Uterus (tissue), 4 donors: ENCODE measurements around the gene KIAA1549. TPM values are rescaled to one million over a fixed set of nuclear protein-coding genes. Genes with fewer than 3 reads are reported as not detected.

Experiments
- DNase-seq, 2 donors: peaks; one replicate each; pipeline ENCODE4 v3.0.0-alpha.2; 2019 to 2020
- H3K27ac ChIP-seq, 2 donors: fragments of 200-600 bp; sonication (generic); 1 replicate in 1 of 2; 2 replicates in 1 of 2; pipeline ENCODE4 v1.5.1; 2016 to 2018
- H3K27me3 ChIP-seq, 2 donors: fragments of 200-600 bp; sonication (generic); one replicate each; pipeline ENCODE4 v1.5.1; 2018 to 2019; ENCODE audit warnings: control low read depth in 1 of 2
- H3K36me3 ChIP-seq, 2 donors: fragments of 200-600 bp; sonication (generic); one replicate each; pipeline ENCODE4 v1.5.1; 2019; ENCODE audit warnings: control low read depth in 1 of 2
- H3K4me1 ChIP-seq, 2 donors: fragments of 200-600 bp; sonication (generic); one replicate each; pipeline ENCODE4 v1.5.1; 2018 to 2019; ENCODE audit warnings: control low read depth in 1 of 2
- H3K4me3 ChIP-seq, 2 donors: fragments of 200-600 bp; sonication (generic); 1 replicate in 1 of 2; 2 replicates in 1 of 2; pipeline ENCODE4 v1.5.1; 2018 to 2019; ENCODE audit warnings: mild to moderate bottlenecking in 1 of 2
- H3K9me3 ChIP-seq, 2 donors: fragments of 200-600 bp; sonication (generic); one replicate each; pipeline ENCODE4 v1.5.1; 2019; ENCODE audit warnings: control low read depth in 1 of 2
- CTCF ChIP-seq, 4 experiments: fragments of 200-600 bp in 2 of 4; fragments of 450-650 bp in 2 of 4; sonication (generic) in 2 of 4; IDR thresholded peaks; one replicate each; pipeline ENCODE4 v1.5.1; 2016 to 2019; ENCODE audit warnings: antibody characterized with exemption in 4 of 4, mild to moderate bottlenecking in 2 of 4, moderate library complexity in 1 of 4
- POLR2A ChIP-seq, 2 donors: fragments of 450-650 bp; IDR thresholded peaks; one replicate each; pipeline ENCODE4 v1.6.1; 2016; ENCODE audit warnings: antibody characterized with exemption in 2 of 2, mild to moderate bottlenecking in 1 of 2, moderate library complexity in 1 of 2
- intact Hi-C: fragments of 100-400 bp; cut with DNase I; formaldehyde crosslinking; loops from one replicate; pipeline ENCODE4 v1.15.1; 2023; ENCODE audit warnings: low total_unique reads
- total RNA-seq, 4 donors: library from RNA; depleted of rRNA in 3 of 4; stranded (reverse); fragments of >200 nt in 3 of 4; gene quantifications; one replicate each; pipeline versions ENCODE4 v1.1.0 to v1.2.4, GENCODE V29; 2014 to 2023
- donor health status: DM: yes; HTN: yes; CAD: no.

KIAA1549 gene
- total RNA-seq, 4 donors from 2014 or later: 1.2 to 8.6 (median 3.8) TPM

DNA sequence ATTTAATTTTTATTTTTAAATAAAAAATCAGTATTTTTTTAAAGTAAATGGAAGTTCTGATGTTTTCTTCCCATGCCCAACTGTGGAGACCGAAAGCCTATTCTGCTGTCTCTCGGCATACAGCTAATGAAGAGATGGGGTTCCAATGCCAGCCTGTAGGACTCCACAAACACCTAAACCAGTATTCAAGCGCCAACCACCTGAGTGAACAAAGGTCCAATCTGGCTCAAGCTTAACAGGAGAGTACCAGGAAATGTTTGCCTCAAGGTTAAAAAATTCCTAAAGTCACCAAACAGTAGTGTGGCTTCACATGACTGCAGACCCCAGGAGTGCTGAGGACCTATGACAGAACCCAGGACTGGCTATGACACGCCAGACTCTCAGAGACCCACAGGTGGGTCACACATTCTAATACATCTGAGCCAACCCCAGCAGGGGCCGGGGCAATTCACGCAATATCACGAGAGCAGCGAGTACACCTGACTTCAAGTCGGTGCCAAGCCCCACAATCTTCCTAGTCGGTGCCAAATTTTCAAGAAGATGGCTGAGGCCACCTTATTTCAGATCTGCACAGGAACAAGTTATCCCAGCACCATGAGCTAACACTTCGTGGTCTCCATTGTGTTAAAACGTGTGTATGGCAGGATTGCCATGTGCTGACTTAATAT is 31.6 kb downstream of the KIAA1549 start:
- Histone ChIP-seq H3K36me3 (no peaks in the 10 kb centered on the region), H3K9me3 (no peaks in the 10 kb centered on the region), H3K27ac (no peak overlapping the region), H3K27me3 (no peaks in the 10 kb centered on the region), H3K4me1 (no peaks in the 10 kb centered on the region), H3K4me3 (no peak overlapping the region)
- no peak for DNase-seq
- intact Hi-C loops: no loop called here
- TF ChIP-seq POLR2A (IDR thresholded peaks at IDR 0.05) (no peak), CTCF (IDR thresholded peaks at IDR 0.05) (no peak)

- H3K27ac ChIP-seq: no peak overlapping the region
- no peak for DNase-seq
- H3K9me3 ChIP-seq: no peaks in the 10 kb centered on the region
- no peaks in the 10 kb centered on the region for H3K36me3 ChIP-seq
- no peaks in the 10 kb centered on the region for H3K27me3 ChIP-seq
- intact Hi-C loops: no loop called here
- no peak overlapping the region for H3K4me3 ChIP-seq
- TF ChIP-seq CTCF (IDR thresholded peaks at IDR 0.05) (no peak), POLR2A (IDR thresholded peaks at IDR 0.05) (no peak)
- no peaks in the 10 kb centered on the region for H3K4me1 ChIP-seq
These were observed 32.8 kb downstream of the KIAA1549 start for GRCh38 chr7:138948403-138948802.

- intact Hi-C loops: no loop called here
- Histone ChIP-seq H3K9me3 (no peaks in the 10 kb centered on the region), H3K4me1 (no peaks in the 10 kb centered on the region), H3K4me3 (no peak overlapping the region), H3K36me3 (no peaks in the 10 kb centered on the region), H3K27ac (no peak overlapping the region), H3K27me3 (no peaks in the 10 kb centered on the region)
- DNase-seq: no peak
- TF ChIP-seq CTCF (IDR thresholded peaks at IDR 0.05): no peak
- TF ChIP-seq POLR2A (IDR thresholded peaks at IDR 0.05): no peak
These were observed 35.4 kb downstream of the KIAA1549 start for GRCh38 chr7:138945821-138946220.

GRCh38 chr7:138945154-138945553 is 36.0 kb downstream of the KIAA1549 start:
- DNase-seq: no peak
- Histone ChIP-seq H3K4me1 (no peaks in the 10 kb centered on the region), H3K4me3 (no peak overlapping the region), H3K27me3 (no peaks in the 10 kb centered on the region), H3K36me3 (no peaks in the 10 kb centered on the region), H3K27ac (no peak overlapping the region), H3K9me3 (no peaks in the 10 kb centered on the region)
- intact Hi-C loops: no loop called here
- TF ChIP-seq POLR2A (IDR thresholded peaks at IDR 0.05) (no peak), CTCF (IDR thresholded peaks at IDR 0.05) (no peak)

- no peaks in the 10 kb centered on the region for H3K27me3 ChIP-seq
- no peak overlapping the region for H3K27ac ChIP-seq
- intact Hi-C loops: no loop called here
- DNase-seq: no peak
- TF ChIP-seq CTCF (IDR thresholded peaks at IDR 0.05): no peak
- no peak for TF ChIP-seq POLR2A (IDR thresholded peaks at IDR 0.05)
- H3K36me3 ChIP-seq: no peaks in the 10 kb centered on the region
- H3K4me3 ChIP-seq: no peak overlapping the region
- H3K4me1 ChIP-seq: no peaks in the 10 kb centered on the region
- no peaks in the 10 kb centered on the region for H3K9me3 ChIP-seq
These were observed 36.6 kb downstream of the KIAA1549 start for GRCh38 chr7:138944592-138944991.
